NCI-H2196 (cell line): ENCODE results near the gene FCRLA.

Source experiments
- DNase-seq: peaks from one replicate; lab custom pipeline; 2025; ENCODE audit not compliant: unreplicated experiment; lab: John Stamatoyannopoulos, UW

Gene FCRLA

GRCh38 chr1:161730050-161730564 is 23.1 kb downstream of the FCRLA start:
- no peak for DNase-seq

- DNase-seq: no peak
Measured at GRCh38 chr1:161731241-161731640, 24.2 kb downstream of the FCRLA start.

GRCh38 chr1:161731981-161732718 is 25.1 kb downstream of the FCRLA start:
- no peak for DNase-seq

GRCh38 chr1:161733526-161733925 is 26.5 kb downstream of the FCRLA start:
- DNase-seq: no peak

DNA sequence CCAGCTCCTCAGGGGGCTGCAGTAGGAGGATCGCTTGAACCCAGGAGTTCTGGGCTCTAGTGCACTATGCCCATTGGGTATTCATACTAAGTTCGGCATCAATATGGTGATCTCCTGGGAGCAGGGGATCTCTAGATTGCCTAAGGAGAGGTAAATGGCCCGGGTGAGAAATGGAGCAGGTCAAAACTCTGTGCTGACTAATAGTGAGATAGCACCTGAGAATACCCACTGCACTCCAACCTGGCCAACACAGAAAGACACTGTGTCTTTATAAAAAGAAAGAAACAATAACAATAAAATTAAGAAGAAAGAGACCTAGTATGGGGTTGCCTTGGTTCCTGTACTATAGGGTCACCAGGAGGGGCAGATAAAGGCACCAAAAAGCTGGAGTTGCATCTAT is 28.8 kb downstream of the FCRLA start:
- no peak for DNase-seq

DNA sequence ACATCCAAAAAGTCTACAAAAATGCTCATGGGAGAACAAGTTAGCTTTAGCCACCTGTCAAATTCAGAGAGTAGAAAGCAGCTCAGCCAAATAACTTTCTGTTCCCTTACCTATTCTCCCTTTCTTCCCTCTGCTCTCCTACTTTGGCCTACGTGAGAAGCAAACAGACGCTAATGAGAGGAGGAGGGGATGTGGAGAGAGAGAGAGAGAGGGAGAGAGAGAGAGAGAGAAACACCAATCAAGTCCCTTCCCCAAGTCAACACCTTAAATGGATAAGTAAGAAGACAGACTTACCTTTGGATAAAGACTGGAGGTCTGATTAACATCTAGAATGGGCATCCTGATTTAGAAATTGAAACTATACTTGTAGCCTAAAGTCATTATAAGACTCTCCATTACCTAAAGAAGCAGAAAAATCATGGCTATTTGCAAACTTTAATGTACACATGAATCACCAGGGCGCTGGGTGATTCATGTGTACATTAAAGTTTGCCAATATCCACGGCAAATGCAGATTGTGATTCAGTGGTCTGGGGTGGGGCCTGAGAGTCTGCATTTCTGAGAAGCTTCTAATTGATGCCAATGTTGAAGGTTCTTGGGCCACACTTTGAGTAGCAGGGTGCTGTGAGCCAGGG is 29.4 kb downstream of the FCRLA start:
- no peak for DNase-seq

DNA sequence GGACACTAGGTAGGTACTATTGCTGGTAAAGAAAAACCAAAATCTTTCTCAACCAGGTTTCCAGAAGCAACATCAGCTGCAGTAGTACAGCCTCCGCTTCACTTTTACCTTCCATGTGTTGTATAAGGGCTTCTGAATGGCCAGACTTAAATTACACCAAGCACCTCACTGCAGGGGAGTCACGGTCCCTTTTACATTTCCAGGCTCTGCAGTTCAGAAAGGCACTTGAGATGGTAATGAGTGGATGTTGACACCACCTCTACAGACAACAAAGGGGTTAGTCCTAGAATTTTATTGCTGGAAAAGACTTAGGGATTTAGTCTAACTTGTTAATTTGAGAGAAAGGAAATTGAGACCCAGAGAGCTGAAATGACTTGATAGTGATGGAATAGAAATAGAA is 30.6 kb downstream of the FCRLA start:
- DNase-seq: no peak

DNA sequence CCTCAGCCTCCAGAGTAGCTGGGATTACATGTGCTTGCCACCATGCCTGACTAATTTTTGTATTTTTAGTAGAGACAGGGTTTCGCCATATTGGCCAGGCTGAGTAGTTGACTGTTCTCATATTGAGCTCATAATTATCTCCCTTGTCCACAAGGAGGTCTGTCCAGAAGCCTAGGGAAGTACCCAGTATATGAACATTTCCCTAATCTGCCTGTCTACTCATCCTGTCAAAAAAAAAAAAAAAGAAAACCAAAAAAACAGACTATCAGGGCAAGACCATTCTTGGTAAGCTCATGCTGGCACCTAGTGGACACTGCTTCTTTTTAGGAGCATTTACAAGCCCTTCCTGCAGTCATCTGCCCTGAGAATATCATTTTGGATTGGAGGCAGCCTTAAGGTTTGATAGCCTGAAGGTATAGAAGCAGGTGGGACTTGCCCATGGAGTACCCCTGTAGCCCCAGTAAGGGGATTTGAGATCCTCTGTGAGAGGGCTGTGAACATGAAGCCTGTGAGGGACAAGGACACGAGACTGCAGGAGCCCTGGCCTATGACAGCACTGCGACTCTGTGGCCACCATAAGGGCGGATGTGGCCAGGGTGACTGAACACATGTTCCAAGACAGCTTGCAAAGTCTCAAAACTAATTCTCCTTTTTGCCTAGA is 31.7 kb downstream of the FCRLA start:
- peak; percentile 0 for DNase-seq

DNA sequence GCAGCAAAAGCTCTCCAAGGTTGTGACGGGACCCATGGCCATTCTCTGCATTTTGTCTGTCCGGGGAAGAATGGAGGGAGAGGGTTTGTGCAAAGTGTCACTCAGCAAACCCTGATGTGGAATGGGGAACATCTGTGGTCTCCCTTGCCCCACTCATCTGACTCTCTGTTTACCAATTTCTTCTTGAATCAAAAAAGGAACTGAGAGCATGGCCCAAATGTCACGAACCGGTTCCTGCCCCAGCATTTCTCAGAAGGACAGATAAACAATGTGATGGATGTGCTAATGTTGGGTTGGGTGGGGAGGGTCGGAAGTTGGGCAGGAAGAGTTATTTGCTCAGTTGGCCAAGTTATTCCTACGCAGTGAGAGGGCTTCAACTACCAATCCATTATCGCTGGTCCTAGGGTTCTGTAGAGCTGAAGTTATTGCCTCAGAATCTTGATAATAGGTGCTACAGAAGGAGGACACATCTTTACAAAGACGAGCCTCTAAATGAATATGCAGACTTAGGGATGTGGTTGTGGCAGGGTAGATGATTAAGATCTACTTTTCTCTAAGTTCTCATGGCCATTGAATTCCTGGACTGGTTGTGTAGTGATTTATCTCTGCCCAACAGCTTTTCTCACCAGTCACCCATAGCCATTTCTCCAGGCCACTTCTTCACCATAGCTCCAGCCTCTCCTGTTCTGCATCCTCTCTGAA is 33.0 kb downstream of the FCRLA start:
- no peak for DNase-seq

- no peak for DNase-seq
Measured at GRCh38 chr1:161740921-161741320, 33.9 kb downstream of the FCRLA start.

DNA sequence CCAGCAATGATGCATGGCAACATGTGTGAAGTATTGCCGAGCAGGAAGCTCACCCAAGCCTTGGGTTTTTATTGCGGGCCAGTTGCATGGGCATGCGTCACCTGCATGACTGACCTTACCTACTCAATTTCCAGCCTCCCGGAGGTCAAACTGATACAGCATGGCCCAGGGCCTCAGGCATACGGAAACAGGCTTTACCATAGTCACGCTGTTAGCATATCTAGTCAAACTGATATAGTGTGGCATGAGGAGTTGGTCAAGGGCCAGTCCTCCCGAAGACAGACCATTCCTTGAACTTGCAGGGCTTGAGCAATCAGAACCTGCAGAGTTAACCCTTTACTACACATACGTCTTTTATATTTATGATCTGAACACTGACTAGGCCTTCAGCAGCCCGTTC is 36.2 kb downstream of the FCRLA start:
- no peak for DNase-seq

GRCh38 chr1:161747801-161748200 is 40.8 kb downstream of the FCRLA start:
- DNase-seq: no peak

DNA sequence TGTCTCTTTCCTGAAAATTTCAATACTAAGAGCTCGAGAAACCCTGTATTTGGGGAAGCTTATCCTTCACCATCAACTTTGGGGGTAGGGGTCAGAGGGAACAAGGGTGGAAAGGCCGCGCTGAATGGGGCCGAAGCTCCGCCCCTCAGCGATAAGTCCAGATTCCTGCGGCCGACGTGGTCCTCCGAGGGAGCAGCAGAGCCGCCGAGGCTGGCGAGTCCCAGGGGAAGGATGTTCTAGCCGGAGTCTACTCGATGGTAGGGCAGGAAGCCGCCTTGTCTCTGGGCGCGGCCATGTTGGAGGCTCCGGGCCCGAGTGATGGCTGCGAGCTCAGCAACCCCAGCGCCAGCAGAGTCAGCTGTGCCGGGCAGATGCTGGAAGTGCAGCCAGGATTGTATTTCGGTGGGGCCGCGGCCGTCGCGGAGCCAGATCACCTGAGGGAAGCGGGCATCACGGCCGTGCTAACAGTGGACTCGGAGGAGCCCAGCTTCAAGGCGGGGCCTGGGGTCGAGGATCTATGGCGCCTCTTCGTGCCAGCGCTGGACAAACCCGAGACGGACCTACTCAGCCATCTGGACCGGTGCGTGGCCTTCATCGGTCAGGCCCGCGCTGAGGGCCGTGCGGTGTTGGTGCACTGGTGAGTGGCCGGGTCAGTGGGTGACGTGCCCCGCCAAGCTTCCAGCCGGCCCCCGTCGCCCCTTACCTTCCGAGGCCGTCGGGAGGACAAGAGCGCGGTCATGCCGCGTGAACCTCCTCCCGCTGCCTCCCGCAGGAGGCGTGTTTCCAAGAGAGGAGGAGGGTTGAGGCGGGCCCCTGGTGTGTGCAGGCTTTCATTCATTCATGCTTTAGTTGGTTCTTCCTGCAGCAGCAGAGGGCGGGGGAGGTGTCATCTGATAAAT is 42.7 kb downstream of the FCRLA start, which contains the start of gene DUSP12:
DUSP12 (plus strand) TSS at position 278 of the 899 bp plus-strand sequence; CDS start at position 294, 16 bp downstream.
- DNase-seq: peak; percentile 94

DNA sequence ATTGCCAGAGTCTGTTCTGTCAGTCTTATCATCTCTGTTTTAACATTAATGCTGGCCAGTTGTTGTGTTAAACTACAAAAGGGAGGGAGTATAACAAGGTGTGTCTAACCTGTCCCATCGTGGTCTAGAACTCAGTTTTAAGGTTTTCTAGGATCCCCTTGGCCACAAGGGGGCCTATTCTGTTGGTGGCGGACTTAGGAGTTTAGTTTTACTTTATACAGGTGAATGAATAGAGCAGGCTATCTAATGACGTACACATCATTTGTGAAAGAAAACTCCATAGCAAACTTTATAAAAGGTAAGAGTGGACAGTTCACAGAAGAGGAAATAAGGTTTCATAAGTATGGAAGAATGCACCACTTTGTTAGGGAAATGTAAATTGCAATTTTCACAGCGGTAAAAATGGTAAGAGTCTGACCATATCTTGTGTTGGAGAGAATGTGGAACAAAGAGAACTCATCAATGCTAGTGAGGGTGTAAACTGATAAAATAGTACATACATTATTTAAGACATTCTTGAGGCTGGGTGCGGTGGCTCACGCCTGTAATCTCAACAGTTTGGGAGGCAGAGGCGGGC is 56.6 kb downstream of the FCRLA start:
- DNase-seq: peak; percentile 9
